IPS-NIHi7 (cell line): ENCODE data around the gene ZFPM1.
A peak's percentile ranks its signal among the peaks of the same experiment; 100 is the strongest.
"Not testable (repeated sequence)": the region's sequence is repeated elsewhere in the genome, so short reads cannot be mapped to it uniquely, and the experiment has no call there.

Experiments
- DNase-seq: peaks from one replicate; pipeline ENCODE4 v3.0.0; 2012; ENCODE audit warnings: mixed read lengths; ENCODE audit errors: extremely low spot score

The ZFPM1 gene

GRCh38 chr16:88464447-88465318 lies 11.6 kb downstream of the ZFPM1 start:
- DNase-seq, result no peak

DNA sequence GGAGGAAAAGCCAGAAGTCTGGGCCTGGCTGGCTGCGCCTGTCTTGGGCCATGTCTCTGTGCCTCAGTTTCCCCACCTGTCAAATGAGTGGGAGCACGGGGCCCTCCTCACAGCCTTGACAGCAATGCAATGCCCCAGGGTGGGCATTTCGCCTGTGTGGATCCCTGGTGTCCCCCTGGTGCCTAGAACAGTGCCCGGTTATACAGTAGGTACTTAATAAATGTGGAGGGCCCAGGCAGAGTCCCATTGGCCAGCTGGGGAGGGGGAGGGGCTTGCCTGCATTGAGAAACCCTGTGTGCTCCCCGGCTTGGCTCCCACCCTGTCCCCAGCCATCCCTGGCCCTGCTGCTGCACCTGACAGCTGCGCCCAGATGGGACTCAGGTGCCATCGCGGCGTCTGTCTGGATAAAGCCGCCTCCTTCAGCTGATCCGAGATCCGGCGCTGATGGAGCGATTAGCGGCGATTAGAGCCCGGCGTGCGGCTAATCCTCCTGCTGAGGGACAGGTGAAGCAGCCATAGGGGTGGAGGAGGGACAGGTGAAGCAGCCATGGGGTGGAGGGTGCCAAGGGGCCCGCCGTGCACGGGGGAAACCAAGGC lies 12.4 kb downstream of the ZFPM1 start:
- DNase-seq, result no peak

- no peak for DNase-seq
Observed at GRCh38 chr16:88466175-88466862, 13.2 kb downstream of the ZFPM1 start.

DNA sequence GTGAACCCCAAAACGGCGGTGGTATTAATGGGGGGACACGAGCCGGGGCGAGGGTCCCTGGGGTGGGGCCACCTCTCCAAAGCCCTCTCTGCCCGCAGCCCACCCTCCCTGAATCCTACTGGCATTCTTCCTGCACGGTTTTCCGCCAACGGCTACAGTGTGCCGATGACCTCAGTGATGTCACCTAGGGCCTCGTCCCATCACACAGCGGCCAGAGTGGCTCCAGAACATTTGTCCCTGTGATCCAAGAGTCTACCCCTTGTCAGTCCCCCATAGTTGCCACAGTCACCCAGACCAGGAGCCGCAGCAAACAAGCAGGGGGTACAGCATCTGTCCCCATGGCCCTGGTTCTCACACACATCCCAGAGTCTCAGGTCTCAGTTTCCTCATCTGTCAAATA lies 13.9 kb downstream of the ZFPM1 start:
- no peak for DNase-seq

DNA sequence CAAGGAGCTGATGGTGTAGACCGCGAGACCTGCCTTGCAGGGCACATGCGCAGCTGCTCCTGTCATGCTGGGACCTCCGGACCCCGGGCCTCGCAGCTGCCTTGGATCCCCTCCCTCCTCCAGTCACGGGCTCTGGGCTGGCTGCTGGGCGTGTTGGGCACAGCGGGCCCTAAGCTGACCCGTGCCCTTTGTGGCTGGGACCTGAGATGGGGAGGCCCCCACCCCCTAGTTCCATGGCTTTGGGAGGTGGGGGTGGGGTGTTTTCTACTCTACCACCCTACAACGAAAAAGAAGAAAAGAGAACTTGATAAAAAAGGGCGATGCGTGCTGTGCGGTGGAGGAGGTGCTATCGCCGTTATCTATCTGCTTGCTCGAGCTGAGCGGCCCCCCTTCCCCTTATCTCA lies 14.5 kb downstream of the ZFPM1 start:
- DNase-seq, result no peak

- peak; percentile 99 for DNase-seq
Observed at GRCh38 chr16:88468275-88469129, 15.4 kb downstream of the ZFPM1 start.

GRCh38 chr16:88469615-88470395 lies 16.7 kb downstream of the ZFPM1 start:
- no peak for DNase-seq

DNA sequence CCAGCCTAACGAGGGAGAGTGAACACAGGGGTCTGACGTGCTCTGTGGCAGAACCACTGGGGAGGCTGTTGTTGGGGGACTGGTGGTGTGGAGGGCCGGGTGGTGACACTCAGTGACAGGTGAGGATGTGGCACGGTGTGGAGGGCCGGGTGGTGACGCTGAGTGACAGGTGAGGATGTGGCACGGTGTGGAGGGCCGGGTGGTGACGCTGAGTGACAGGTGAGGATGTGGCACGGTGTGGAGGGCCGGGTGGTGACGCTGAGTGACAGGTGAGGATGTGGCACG lies 17.3 kb downstream of the ZFPM1 start:
- not testable (repeated sequence) for DNase-seq

DNA sequence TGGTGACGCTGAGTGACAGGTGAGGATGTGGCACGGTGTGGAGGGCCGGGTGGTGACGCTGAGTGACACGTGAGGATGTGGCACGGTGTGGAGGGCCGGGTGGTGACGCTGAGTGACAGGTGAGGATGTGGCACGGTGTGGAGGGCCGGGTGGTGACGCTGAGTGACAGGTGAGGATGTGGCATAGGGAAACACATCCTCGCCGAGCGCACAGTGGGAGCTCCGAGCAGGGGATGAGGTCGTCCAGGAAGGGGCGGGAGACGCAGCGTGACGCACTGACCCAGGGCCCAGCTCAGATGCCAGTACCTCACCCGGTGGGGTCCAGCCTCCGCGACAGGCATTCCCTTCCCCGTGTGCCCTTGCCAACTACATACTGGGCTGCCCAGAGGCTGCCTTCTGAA lies 17.6 kb downstream of the ZFPM1 start:
- not testable (repeated sequence) for DNase-seq

DNA sequence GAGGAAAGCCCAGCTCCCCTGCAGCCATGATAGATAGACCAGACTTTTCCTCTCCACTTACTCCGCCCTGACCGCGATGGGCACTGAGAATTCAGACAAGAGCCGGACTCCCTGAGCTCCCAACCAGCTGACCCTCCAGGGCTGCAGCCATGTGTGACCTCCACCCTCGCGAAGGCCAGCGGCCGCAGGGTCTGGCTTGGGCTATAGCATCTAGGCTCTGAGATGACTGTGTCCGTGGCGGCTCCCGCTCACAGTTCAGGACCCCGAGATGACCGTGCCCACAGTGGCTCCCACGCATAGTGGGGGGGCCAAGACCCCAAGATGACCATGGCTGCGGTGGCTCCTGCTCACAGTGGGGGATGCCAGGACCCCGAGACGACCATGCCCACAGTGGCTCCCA lies 18.0 kb downstream of the ZFPM1 start:
- no peak for DNase-seq

DNA sequence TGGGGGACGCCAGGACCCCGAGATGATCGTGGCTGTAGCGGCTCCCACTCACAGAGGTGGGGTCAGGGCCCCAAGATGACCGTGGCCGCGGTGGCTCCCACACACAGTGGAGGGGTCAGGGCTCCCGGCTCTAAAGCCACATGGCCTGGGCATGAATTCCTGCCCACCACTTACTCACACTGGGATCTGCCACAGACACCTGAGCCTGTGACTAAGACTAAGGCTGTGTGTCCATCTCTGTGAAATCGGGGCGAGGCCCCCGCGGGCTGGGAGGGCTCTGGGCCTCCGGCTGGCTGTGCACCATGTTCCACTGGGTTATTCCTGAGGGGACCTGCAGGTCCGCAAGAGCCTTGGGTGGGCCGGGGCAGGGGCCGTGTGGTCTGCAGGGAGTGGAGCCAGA lies 18.5 kb downstream of the ZFPM1 start:
- no peak for DNase-seq

GRCh38 chr16:88472069-88472468 lies 19.0 kb downstream of the ZFPM1 start:
- no peak for DNase-seq

GRCh38 chr16:88472637-88473205 lies 19.6 kb downstream of the ZFPM1 start:
- DNase-seq, result no peak

- DNase-seq, result no peak
Observed at GRCh38 chr16:88473666-88474534, 20.8 kb downstream of the ZFPM1 start.

GRCh38 chr16:88475037-88475436 lies 22.0 kb downstream of the ZFPM1 start:
- no peak for DNase-seq

DNA sequence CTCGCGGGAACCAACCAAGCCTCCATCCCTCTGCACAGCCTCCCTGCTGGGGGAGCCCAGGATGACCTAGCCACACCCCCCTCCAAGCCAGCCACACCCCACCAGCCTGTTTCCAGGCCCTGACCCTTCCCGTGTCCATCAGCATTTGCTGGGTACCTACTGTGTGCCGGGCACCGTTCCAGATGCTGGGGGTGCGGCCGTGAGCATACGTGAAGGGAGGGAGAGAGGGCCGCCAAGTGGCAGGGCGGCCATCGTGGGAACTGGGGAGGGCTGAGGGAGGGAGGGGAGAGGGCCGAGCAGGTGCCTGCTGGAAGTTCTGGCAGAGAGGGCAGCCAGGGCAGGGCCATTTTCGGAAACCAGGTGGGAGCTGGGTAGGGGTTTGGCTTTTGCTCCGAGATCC lies 23.1 kb downstream of the ZFPM1 start:
- no peak for DNase-seq

- no peak for DNase-seq
Observed at GRCh38 chr16:88476817-88477397, 23.8 kb downstream of the ZFPM1 start.

DNA sequence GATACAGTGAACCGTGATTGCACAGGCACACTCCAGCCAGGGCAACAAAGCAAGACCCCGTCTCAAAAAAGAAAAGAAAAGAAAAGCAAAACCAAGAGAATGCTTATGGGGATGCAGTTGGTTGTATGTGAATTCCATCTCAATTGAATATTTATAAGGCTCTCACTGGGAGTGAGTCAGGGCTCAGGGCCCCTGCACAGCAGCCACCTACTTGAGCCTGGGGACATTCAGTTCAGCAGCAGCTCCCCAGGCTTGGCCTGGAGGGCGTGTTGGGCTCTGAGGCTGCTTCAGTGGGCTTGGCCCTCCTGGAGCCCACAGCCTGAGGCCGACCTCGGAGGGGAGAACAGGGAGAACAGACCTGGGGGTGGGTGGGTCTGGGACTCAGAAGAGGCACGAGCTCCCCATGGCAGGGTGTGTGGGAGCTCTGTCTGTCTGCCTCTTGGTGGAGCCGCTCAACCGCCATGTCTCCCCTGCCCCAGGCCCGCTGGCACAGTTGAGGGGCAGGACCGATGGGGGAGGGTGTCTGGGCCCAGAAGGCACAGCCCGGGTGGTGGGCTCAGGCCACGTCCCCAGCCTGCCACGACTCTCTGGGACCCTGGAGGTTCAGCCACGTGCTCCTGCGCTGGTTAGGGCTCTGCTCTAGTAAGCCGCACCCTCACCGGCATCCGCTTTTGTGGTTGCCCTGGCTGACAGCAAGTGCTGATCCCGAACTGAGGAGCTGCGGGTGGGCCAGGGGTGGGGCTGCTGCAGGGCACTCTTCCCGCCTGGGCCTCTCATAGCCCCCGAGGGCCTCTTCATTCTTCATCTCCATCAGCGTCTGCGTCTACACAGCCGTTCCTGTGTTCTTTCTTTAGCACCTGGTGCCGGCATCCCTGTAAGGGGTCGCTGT lies 24.8 kb downstream of the ZFPM1 start:
- DNase-seq, result no peak
